Osteoblast (primary cell): ENCODE data around the gene PLPP4. TPM values are rescaled to one million over a fixed set of nuclear protein-coding genes. Genes with fewer than 3 reads are reported as not detected.
A peak's percentile ranks its signal among the peaks of the same experiment; 100 is the strongest.

ENCODE experiments used
- DNase-seq: peaks from one replicate; pipeline ENCODE4 v3.0.0; 2011; ENCODE audit warnings: low spot score, mixed read lengths; ENCODE audit not compliant: insufficient read length; ENCODE audit errors: missing footprints
- H2AFZ ChIP-seq: 2 replicates; pipeline ENCODE4 v1.6.0; 2011; ENCODE audit warnings: mild to moderate bottlenecking, low read length
- H3K27ac ChIP-seq: 2 replicates; pipeline ENCODE4 v1.5.1; 2011; ENCODE audit warnings: mild to moderate bottlenecking, low read depth, low read length, moderate library complexity
- H3K27me3 ChIP-seq: 2 replicates; pipeline ENCODE4 v1.6.0; 2012; ENCODE audit warnings: mild to moderate bottlenecking, control low read depth, inconsistent platforms, low read length, moderate library complexity; ENCODE audit not compliant: insufficient read depth
- H3K36me3 ChIP-seq: 2 replicates; pipeline ENCODE4 v1.5.1; 2011; ENCODE audit warnings: mild to moderate bottlenecking, low read length, control low read depth, moderate library complexity; ENCODE audit not compliant: insufficient read depth
- H3K4me1 ChIP-seq: 2 replicates; pipeline ENCODE4 v1.5.1; 2011; ENCODE audit warnings: mild to moderate bottlenecking, low read length, control low read depth, moderate library complexity; ENCODE audit not compliant: insufficient read depth
- H3K4me2 ChIP-seq: 2 replicates; pipeline ENCODE4 v1.6.0; 2011; ENCODE audit warnings: mild to moderate bottlenecking, low read length; ENCODE audit not compliant: insufficient read depth
- H3K4me3 ChIP-seq: fragments of 200-600 bp; sonication (generic); 3 replicates; pipeline ENCODE4 v1.5.1; 2012; ENCODE audit warnings: mild to moderate bottlenecking, low read length, inconsistent platforms; ENCODE audit not compliant: insufficient read depth
- H3K79me2 ChIP-seq: 2 replicates; pipeline ENCODE4 v1.6.0; 2012; ENCODE audit warnings: mild to moderate bottlenecking, low read length, control low read depth, inconsistent platforms; ENCODE audit not compliant: insufficient read depth
- H3K9me3 ChIP-seq: 2 replicates; pipeline ENCODE4 v1.5.1; 2011; ENCODE audit warnings: low read depth, low read length, control low read depth
- H4K20me1 ChIP-seq: 2 replicates; pipeline ENCODE4 v1.6.0; 2012; ENCODE audit warnings: mild to moderate bottlenecking, low read length, control low read depth; ENCODE audit not compliant: insufficient read depth
- CTCF ChIP-seq: IDR thresholded peaks from 2 replicates; pipeline ENCODE4 v1.5.1; 2011; ENCODE audit warnings: mild to moderate bottlenecking, low read depth, low read length, moderate library complexity; ENCODE audit errors: extremely low read depth
- total RNA-seq: library from RNA; depleted of rRNA; stranded (reverse); fragments of >200 nt; gene quantifications from 2 replicates; pipeline ENCODE4 v1.2.3, GENCODE V29; 2012

The PLPP4 gene
- total RNA-seq, 1 donor, result 8.0 TPM

GRCh38 chr10:120478386-120478785 is 21.4 kb downstream of the PLPP4 start:
- H3K79me2 ChIP-seq, result no peaks in the 10 kb centered on the region
- H2AFZ ChIP-seq, result no peak overlapping the region
- DNase-seq, result no peak
- H3K4me2 ChIP-seq, result no peak overlapping the region
- H4K20me1 ChIP-seq, result no peaks in the 10 kb centered on the region
- TF ChIP-seq CTCF, result no peak
- no peaks in the 10 kb centered on the region for H3K27me3 ChIP-seq
- no peaks in the 10 kb centered on the region for H3K9me3 ChIP-seq
- H3K4me3 ChIP-seq, result no peak overlapping the region
- peaks cover 21% of the 10 kb centered on the region for H3K4me1 ChIP-seq
- peak overlapping the region; percentile 9 for H3K27ac ChIP-seq
- H3K36me3 ChIP-seq, result no peaks in the 10 kb centered on the region

DNA sequence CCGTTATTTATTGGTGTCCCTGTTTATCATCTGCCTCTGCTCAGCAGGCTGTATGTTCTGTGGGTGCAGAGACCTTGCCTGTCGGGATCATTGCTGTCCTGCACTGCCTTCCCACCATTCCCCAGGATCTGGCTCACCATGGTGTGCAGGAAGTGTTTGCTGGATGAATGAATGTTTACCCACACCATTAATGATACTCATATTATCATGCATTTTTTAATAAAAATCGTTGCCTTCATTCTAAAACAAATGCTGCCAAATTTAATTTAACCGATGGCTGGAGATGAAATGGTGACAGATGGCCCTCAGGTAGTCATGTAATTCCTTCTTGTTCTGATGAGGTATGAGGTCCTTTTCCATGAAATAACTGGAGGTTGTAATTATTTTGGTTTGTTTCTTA is 22.5 kb downstream of the PLPP4 start:
- no peak overlapping the region for H2AFZ ChIP-seq
- no peaks in the 10 kb centered on the region for H4K20me1 ChIP-seq
- H3K27ac ChIP-seq, result no peak overlapping the region
- no peaks in the 10 kb centered on the region for H3K27me3 ChIP-seq
- no peak overlapping the region for H3K4me3 ChIP-seq
- H3K36me3 ChIP-seq, result no peaks in the 10 kb centered on the region
- no peak for TF ChIP-seq CTCF
- peaks cover 21% of the 10 kb centered on the region for H3K4me1 ChIP-seq
- H3K79me2 ChIP-seq, result no peaks in the 10 kb centered on the region
- H3K9me3 ChIP-seq, result no peaks in the 10 kb centered on the region
- no peak overlapping the region for H3K4me2 ChIP-seq
- no peak for DNase-seq

DNA sequence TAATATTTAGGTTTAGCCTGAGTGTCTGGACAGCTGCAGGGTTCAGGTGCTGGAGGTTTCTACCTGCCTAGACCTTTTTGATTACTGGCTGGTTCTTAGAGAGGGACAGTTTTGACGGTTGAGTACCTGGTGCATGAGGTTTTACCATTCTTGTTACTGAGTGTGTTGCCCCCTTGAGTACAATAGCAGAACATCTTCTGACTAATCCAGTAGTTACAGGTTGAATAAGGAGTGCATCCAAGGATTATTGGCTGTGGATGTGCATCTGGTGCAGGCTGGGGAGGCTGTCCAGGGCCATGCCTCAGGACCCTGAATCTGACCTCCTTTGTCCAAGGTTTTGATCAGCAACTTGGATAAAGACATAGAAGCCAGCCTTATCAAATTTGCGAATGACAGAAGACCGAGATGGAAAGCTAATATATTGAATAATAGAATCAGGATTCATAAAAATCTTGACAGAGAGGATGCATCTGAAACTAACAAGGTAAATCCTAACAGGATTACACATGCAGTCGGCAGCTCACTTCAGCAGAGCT is 23.1 kb downstream of the PLPP4 start:
- peak; percentile 48 for TF ChIP-seq CTCF
- DNase-seq, result no peak
- H3K4me3 ChIP-seq, result no peak overlapping the region

GRCh38 chr10:120480848-120481247 is 23.8 kb downstream of the PLPP4 start:
- no peaks in the 10 kb centered on the region for H3K79me2 ChIP-seq
- H3K4me2 ChIP-seq, result no peak overlapping the region
- TF ChIP-seq CTCF, result no peak

More for the DNA sequence above, 23.1 kb downstream of the PLPP4 start:
- H3K79me2 ChIP-seq, result no peaks in the 10 kb centered on the region
- no peaks in the 10 kb centered on the region for H3K36me3 ChIP-seq
- no peak overlapping the region for H3K4me2 ChIP-seq
- H2AFZ ChIP-seq, result no peak overlapping the region
- H3K9me3 ChIP-seq, result no peaks in the 10 kb centered on the region
- H3K4me1 ChIP-seq, result peaks cover 21% of the 10 kb centered on the region
- no peaks in the 10 kb centered on the region for H3K27me3 ChIP-seq
- H4K20me1 ChIP-seq, result no peaks in the 10 kb centered on the region
- no peak overlapping the region for H3K27ac ChIP-seq

More at GRCh38 chr10:120480848-120481247, 23.8 kb downstream of the PLPP4 start:
- H3K4me3 ChIP-seq, result no peak overlapping the region
- H3K27ac ChIP-seq, result no peak overlapping the region
- H3K36me3 ChIP-seq, result no peaks in the 10 kb centered on the region
- no peaks in the 10 kb centered on the region for H4K20me1 ChIP-seq
- no peaks in the 10 kb centered on the region for H3K9me3 ChIP-seq
- no peak for DNase-seq
- H3K4me1 ChIP-seq, result peaks cover 21% of the 10 kb centered on the region
- H3K27me3 ChIP-seq, result no peaks in the 10 kb centered on the region
- H2AFZ ChIP-seq, result no peak overlapping the region
